WTC11 (cell line): ENCODE results near the gene VAV2.

ENCODE experiments used
- ATF2 ChIP-seq: sonication (generic); formaldehyde crosslinking; IDR thresholded peaks from 2 replicates; pipeline ENCODE4 v1.8.1; 2022; ENCODE audit warnings: low read depth, missing genetic modification reagents, borderline replicate concordance
- ATF6 ChIP-seq: sonication (generic); formaldehyde crosslinking; IDR thresholded peaks from 2 replicates; pipeline ENCODE4 v1.8.1; 2023; ENCODE audit warnings: mild to moderate bottlenecking, missing genetic modification reagents
- CREB1 ChIP-seq: sonication (generic); formaldehyde crosslinking; IDR thresholded peaks from 2 replicates; pipeline ENCODE4 v1.8.0; 2023; ENCODE audit warnings: mild to moderate bottlenecking, missing genetic modification reagents
- CTCF ChIP-seq: fragments of 200-600 bp; IDR thresholded peaks from 2 replicates; pipeline ENCODE4 v1.8.0; 2022; ENCODE audit warnings: antibody characterized with exemption
- E2F4 ChIP-seq: sonication (generic); formaldehyde crosslinking; IDR thresholded peaks from 2 replicates; pipeline ENCODE4 v1.8.1; 2022; ENCODE audit warnings: low read depth, mild to moderate bottlenecking, moderate library complexity, missing genetic modification reagents, borderline replicate concordance
- E2F5 ChIP-seq: sonication (generic); formaldehyde crosslinking; IDR thresholded peaks from 2 replicates; pipeline ENCODE4 v1.8.1; 2022; ENCODE audit warnings: mild to moderate bottlenecking, moderate library complexity, missing genetic modification reagents
- ESRRA ChIP-seq: sonication (generic); formaldehyde crosslinking; IDR thresholded peaks from 2 replicates; pipeline ENCODE4 v1.8.1; 2022; ENCODE audit warnings: mild to moderate bottlenecking, missing genetic modification reagents, borderline replicate concordance
- FOXP4 ChIP-seq: sonication (generic); formaldehyde crosslinking; IDR thresholded peaks from 2 replicates; pipeline ENCODE4 v1.8.0; 2022; ENCODE audit warnings: mild to moderate bottlenecking, missing genetic modification reagents
- HMGA2 ChIP-seq: fragments of 250-450 bp; sonication (Bioruptor Pico); IDR thresholded peaks from 2 replicates; pipeline ENCODE4 v1.4.0; 2021; ENCODE audit warnings: mild to moderate bottlenecking, moderate library complexity
- MAX ChIP-seq: sonication (generic); formaldehyde crosslinking; IDR thresholded peaks from 2 replicates; pipeline ENCODE4 v1.8.0; 2022; ENCODE audit warnings: mild to moderate bottlenecking, missing genetic modification reagents
- NR3C1 ChIP-seq: sonication (generic); formaldehyde crosslinking; conservative IDR thresholded peaks from 2 replicates; pipeline ENCODE4 v1.8.1; 2023; ENCODE audit warnings: low read depth, mild to moderate bottlenecking, missing genetic modification reagents
- RELA ChIP-seq: sonication (generic); formaldehyde crosslinking; IDR thresholded peaks from 2 replicates; pipeline ENCODE4 v1.8.1; 2022; ENCODE audit warnings: missing genetic modification reagents, mild to moderate bottlenecking, borderline replicate concordance
- ZNF281 ChIP-seq: sonication (generic); formaldehyde crosslinking; IDR thresholded peaks from 2 replicates; pipeline ENCODE4 v1.8.0; 2023; ENCODE audit warnings: mild to moderate bottlenecking, missing genetic modification reagents
- ZNF317 ChIP-seq: sonication (generic); formaldehyde crosslinking; IDR thresholded peaks from 2 replicates; pipeline ENCODE4 v1.8.1; 2023; ENCODE audit warnings: low read depth, mild to moderate bottlenecking, moderate library complexity, missing genetic modification reagents, borderline replicate concordance

- TF ChIP-seq ZNF317 (CRISPR knock-in tag), result no peak
- TF ChIP-seq E2F5, result no peak
- no peak for TF ChIP-seq FOXP4 (CRISPR knock-in tag)
- no peak for TF ChIP-seq HMGA2
- no peak for TF ChIP-seq ATF6 (CRISPR knock-in tag)
- no peak for TF ChIP-seq MAX (CRISPR knock-in tag)
- TF ChIP-seq ESRRA (CRISPR knock-in tag), result no peak
- TF ChIP-seq ZNF281 (CRISPR knock-in tag), result no peak
- no peak for TF ChIP-seq CTCF
- TF ChIP-seq CREB1 (CRISPR knock-in tag), result no peak
- no peak for TF ChIP-seq NR3C1
- no peak for TF ChIP-seq E2F4 (CRISPR knock-in tag)
- TF ChIP-seq RELA (CRISPR knock-in tag), result no peak
- TF ChIP-seq ATF2, result no peak
Measured at GRCh38 chr9:133731876-133732638, 260.1 kb downstream of the VAV2 start.
